Activated effector memory CD4-positive, alpha-beta T cell treated with Interleukin-2 at 50 U/mL for 16 hours (primary cell): Measurements from ENCODE around the gene EPB41L4A.
A peak's percentile ranks its signal among the peaks of the same experiment; 100 is the strongest.
"Not testable (repeated sequence)": the region's sequence is repeated elsewhere in the genome, so short reads cannot be mapped to it uniquely, and the experiment has no call there.

Experiments
- DNase-seq: peaks from one replicate; pipeline ENCODE4 v3.0.0-alpha.2; 2020

EPB41L4A gene

GRCh38 chr5:112419164-112419985 is at the start of gene EPB41L4A:
Gene EPB41L4A, minus strand, starts transcription at chr5:112419277. Its CDS starts 238 bp downstream, at chr5:112419039.
- DNase-seq = no peak

DNA sequence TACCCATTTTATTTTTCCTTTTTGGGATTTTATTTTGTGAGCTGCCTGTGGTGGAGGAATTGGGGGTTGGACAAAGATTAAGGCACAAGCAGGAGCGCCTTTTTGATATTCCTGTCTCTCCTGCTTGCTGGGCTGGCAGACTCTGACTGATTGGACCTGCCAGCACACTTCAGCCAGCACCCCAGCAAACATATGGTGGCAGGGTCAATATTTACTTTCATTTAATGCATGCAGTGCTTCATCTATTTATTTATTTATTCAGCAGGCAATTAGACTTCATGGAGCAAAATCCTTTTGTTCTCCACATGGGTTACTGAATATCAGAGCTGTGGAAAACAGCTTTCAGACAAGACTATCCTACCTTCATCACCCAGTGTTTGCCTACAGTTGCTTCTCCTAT is 48.4 kb upstream of the EPB41L4A start:
- DNase-seq = no peak

DNA sequence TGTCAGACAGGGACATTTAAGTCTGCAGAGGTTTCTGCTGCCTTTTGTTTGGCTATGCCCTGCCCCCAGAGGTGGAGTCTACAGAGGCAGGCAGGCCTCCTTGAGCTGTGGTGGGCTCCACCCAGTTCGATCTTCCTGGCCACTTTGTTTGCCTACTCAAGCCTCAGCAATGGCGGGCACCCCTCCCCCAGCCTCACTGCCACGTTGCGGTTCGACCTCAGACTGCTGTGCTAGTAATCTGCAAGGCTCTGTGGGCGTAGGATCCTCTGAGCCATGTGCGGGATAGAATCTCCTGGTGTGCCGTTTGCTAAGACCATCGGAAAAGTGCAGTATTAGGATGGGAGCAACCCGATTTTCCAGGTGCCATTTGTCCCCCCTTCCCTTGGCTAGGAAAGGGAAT is 47.2 kb upstream of the EPB41L4A start:
- DNase-seq = not testable (repeated sequence)

- not testable (repeated sequence) for DNase-seq
Observed at GRCh38 chr5:112447187-112447760, 28.2 kb upstream of the EPB41L4A start.

DNA sequence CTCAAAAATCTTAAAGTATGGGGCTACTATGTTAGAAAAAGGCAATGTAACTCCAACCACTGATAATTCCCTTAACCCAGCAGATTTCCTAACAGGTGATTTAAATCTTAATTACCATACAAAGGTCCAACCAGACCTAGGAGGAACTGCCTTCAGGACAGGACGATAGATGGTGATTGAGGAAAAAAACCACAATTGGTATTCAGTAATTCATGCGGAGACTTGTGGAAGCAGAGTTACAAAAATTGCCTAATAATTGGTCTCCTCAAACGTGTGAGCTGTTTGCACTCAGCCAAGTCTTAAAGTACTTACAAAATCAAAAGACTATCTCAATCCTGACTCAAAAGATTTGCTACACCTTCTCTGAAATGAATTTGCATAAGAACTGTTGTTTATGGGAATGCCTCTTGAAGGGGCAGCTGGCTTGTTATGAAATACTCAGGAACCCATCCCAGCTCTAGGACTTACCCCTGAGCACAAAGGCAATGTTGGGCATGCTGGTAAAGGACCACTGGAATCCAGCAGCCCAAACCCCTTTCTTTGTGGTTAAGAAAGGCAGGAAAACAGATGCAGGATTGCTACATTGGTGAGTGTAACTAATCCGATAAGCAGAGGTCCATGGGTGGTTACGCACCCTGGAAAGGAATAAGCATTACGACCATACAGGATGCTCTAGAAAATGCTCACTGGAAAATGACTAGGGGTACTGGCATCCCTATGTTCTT is 26.7 kb upstream of the EPB41L4A start:
- no peak for DNase-seq

DNA sequence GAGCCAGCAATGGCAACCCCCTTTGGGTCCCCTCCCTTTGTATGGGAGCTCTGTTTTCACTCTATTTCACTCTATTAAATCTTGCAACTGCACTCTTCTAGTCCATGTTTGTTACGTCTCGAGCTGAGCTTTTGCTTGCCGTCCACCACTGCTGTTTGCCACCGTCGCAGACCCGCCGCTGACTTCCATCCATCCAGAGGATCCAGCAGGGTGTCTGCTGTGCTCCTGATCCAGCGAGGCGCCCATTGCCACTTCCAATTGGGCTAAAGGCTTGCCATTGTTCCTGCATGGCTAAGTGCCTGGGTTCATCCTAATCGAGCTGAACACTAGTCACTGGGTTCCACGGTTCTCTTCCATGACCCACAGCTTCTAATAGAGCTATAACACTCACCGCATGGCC is 24.9 kb upstream of the EPB41L4A start:
- not testable (repeated sequence) for DNase-seq

DNA sequence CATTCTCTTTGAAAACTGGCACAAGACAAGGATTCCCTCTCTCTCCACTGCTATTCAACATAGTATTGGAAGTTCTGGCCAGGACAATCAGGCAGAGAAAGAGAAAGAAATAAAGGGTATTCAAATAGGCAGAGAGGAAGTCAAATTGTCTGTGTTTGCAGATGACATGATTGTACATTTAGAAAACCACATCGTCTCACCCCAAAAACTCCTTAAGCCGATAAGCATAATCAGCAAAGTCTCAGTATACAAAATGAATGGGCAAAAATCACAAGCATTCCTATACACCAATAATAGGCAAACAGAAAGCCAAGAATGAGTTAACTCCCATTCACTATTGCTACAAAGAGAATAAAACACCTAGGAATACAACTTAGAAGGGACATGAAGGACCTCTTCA is 21.0 kb upstream of the EPB41L4A start:
- DNase-seq = no peak

- no peak for DNase-seq
Observed at GRCh38 chr5:112436144-112436543, 17.1 kb upstream of the EPB41L4A start.

GRCh38 chr5:112434641-112435040 is 15.6 kb upstream of the EPB41L4A start:
- DNase-seq = no peak

- DNase-seq = not testable (repeated sequence)
Observed at GRCh38 chr5:112426202-112426601, 7.1 kb upstream of the EPB41L4A start.

DNA sequence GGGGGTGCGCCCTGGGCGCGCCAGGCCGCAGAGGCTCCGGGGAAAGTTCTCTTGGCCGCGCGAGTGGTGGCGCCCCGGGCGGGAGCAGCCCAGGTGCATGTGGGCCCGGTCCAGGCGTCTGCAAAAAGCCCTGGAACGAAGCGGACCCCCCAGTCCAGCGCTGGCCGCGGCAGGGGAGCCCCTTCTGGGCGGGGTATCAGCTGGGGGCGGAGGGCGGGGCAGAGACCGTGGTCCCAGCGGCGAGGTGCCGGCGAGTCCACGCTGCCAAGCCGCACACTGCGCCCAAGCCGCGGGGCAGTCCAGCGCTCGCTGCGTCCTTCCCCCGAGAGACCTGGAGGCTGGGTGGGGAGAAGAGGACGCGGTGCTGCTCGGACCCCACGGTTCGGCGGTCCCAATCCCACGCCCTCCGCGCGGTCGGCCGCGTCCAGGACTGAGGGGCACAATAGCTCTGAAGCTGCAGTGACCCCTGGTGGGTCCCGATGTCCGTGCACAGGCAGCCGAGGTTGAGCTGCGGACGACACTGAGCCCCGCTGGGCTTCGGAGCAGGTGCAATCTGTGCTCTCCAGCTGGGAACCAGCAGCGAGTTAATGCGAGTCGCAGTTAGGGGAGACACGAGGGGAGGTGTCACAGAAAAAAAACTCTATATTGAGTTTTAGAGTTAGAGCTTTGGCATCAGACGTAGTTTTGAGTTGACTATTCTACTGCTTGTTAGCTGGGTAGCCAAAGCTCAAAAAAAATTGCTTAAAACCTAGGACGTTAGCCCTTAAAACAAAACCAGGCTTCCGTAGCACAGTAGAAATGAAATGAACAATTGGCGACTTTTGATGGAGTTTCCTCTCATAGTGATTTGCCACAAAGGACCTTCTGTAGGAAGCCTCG is 1.1 kb upstream of the EPB41L4A start:
- DNase-seq = no peak

- no peak for DNase-seq
Observed at GRCh38 chr5:112418659-112419163, 366 bp downstream of the EPB41L4A start.

DNA sequence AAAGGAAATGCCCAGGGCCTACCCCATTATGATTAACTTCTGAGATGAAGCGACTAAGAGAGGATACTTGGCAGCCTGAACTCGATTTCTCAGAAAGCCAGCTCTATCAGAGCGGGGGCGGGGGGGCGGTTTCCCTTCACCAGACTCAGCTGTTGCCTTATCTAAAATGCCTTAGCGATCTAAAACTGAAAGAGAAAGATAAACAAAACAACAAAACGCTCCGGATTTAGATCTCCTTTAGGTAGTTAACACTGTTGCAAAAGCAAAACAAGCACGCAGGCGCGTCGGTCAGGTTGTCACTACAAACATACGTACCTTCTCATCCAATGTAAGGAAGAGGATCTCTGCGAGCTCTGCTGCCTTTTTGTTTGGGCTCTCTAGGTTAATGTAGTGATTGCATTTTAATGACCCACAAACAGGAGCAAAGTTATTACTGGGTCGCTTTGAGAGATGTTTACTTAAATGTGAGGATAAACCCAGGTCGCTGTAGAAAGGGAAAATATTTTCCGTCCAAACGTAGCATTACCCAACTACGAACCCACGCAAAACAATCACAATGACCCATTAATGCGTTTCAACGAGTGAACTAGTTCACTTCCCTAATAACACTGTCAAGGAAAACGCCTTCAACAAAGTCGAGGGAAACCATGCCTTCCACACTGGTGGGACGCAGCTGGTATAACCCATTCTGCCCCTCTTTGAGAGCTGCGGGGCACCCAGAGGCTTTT is 982 bp downstream of the EPB41L4A start:
- peak; percentile 12 for DNase-seq

GRCh38 chr5:112415552-112415951 is 3.5 kb downstream of the EPB41L4A start:
- no peak for DNase-seq

GRCh38 chr5:112413611-112414010 is 5.5 kb downstream of the EPB41L4A start:
- no peak for DNase-seq

DNA sequence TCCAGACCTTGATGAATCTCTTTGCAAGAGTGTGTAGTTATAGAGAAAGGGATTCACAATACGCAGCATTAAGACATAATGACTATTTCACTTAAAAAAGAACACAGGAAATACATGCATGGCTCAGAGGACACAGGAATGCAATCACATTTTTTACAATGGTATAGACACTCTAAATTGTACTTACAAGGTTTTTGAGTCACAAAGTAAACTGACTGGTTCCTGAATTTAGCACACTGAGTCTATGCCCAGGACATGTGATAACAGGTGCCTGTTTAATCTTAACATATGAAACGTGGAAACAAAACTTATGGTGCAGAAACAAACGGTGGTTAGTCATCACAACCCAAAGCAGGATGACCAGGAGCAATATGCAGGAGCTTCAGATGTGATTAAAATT is 6.7 kb downstream of the EPB41L4A start:
- DNase-seq = no peak

- DNase-seq = no peak
Observed at GRCh38 chr5:112411903-112412302, 7.2 kb downstream of the EPB41L4A start.

- no peak for DNase-seq
Observed at GRCh38 chr5:112407666-112408065, 11.4 kb downstream of the EPB41L4A start.

- no peak for DNase-seq
Observed at GRCh38 chr5:112407240-112407639, 11.8 kb downstream of the EPB41L4A start.

DNA sequence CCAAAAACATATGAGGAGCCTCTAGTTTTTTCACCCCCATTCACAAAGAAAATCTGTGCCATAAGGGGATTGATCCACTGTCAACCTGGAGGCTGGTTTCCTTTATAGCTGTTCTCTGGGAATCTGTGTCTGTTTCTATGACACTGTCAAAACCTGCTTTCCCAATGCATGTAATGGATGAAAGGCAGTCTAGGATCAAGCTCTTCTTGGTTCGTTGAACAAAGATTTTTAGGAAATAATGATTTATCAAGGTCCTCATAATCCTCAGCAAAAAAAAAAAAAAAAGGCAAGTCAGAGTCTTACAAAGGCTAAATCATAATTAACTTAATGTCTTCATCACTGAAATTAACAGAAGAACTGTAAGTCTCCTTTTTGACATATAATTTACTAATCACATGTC is 16.0 kb downstream of the EPB41L4A start:
- DNase-seq = no peak

- no peak for DNase-seq
Observed at GRCh38 chr5:112401924-112402323, 17.2 kb downstream of the EPB41L4A start.

DNA sequence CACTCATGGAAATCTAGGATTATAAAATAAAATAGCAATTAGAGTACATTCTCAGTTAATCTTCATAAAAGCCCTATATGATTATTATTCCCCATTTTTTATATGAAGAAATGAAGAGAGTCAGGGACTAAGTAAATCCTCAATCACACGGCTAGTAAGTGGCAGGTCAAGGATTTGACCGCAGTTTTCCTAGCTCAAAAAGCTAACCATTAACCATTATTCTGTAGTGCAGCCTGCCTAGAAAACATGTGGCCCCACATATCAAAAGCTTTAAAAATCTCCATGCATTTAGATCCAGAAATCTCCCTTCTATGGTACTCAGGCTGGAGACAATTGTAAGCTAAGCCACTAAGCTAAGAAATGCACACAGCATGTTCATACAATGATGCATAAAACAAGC is 21.4 kb downstream of the EPB41L4A start:
- no peak for DNase-seq
